Measurements from ENCODE around the gene MTFR1L.

MTFR1L gene

DNA sequence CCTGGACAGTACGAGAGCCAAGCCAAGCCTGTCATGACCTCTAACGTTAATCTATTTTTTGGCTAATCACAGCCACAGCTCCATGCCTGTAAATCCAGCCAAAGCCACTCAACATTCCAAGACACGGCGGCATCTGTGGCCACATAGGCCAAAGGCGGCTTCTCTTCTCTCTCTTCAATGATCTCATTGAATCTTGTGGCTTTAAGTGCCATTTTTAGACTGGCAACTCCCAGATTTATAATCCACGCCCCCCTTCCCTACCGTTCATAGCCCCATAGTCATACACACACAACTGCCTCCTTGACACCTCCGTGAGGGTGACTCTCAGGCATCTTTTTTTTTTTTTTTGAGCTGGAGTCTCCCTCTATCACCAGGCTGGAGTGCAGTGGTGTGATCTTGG is 25.4 kb upstream of the MTFR1L start:
- no peaks in the 10 kb centered on the region for H3K36me3 ChIP-seq
- no peaks in the 10 kb centered on the region for H3K27me3 ChIP-seq
- no peaks in the 10 kb centered on the region for H3K9me3 ChIP-seq
- TF ChIP-seq, protein P1, sequence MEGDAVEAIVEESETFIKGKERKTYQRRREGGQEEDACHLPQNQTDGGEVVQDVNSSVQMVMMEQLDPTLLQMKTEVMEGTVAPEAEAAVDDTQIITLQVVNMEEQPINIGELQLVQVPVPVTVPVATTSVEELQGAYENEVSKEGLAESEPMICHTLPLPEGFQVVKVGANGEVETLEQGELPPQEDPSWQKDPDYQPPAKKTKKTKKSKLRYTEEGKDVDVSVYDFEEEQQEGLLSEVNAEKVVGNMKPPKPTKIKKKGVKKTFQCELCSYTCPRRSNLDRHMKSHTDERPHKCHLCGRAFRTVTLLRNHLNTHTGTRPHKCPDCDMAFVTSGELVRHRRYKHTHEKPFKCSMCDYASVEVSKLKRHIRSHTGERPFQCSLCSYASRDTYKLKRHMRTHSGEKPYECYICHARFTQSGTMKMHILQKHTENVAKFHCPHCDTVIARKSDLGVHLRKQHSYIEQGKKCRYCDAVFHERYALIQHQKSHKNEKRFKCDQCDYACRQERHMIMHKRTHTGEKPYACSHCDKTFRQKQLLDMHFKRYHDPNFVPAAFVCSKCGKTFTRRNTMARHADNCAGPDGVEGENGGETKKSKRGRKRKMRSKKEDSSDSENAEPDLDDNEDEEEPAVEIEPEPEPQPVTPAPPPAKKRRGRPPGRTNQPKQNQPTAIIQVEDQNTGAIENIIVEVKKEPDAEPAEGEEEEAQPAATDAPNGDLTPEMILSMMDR (IDR thresholded peaks at IDR 0.05), result no peak
- no peaks in the 10 kb centered on the region for H3K4me1 ChIP-seq (ENCODE audit: control insufficient read depth in 1 of 2, insufficient read depth in 1 of 2, low read depth in 1 of 2, low read length in 1 of 2)
- no peak overlapping the region for H3K27ac ChIP-seq
- no peak overlapping the region for H3K4me3 ChIP-seq (ENCODE audit: low read depth in 1 of 2, low read length in 1 of 2)

DNA sequence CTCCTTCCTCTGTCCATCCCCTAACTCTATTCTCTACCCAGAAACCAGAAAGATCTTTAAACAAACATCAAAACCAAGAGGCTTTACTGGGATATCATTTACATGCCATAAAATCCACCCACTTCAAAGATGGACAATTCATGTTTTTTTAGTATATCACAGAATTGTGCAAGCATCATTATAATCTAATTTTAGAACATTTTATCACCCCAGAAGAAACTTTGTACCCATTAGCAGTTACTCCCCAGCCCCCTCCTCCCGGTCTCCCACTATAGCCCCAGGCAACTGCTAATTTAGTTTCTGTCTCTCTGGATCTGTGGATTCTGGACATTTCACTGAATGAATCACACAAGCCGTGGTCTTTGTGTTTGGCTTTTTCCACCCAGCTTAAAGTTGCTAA is 24.5 kb upstream of the MTFR1L start:
- Histone ChIP-seq H3K27ac (no peak overlapping the region), H3K36me3 (no peaks in the 10 kb centered on the region), H3K4me1 (ENCODE audit: control insufficient read depth in 1 of 2, insufficient read depth in 1 of 2, low read depth in 1 of 2, low read length in 1 of 2) (peaks cover 3% of the 10 kb centered on the region in 2 experiments), H3K9me3 (no peaks in the 10 kb centered on the region), H3K4me3 (ENCODE audit: low read depth in 1 of 2, low read length in 1 of 2) (no peak overlapping the region), H3K27me3 (no peaks in the 10 kb centered on the region)
- TF ChIP-seq, protein P1 (IDR thresholded peaks at IDR 0.05), result no peak

DNA sequence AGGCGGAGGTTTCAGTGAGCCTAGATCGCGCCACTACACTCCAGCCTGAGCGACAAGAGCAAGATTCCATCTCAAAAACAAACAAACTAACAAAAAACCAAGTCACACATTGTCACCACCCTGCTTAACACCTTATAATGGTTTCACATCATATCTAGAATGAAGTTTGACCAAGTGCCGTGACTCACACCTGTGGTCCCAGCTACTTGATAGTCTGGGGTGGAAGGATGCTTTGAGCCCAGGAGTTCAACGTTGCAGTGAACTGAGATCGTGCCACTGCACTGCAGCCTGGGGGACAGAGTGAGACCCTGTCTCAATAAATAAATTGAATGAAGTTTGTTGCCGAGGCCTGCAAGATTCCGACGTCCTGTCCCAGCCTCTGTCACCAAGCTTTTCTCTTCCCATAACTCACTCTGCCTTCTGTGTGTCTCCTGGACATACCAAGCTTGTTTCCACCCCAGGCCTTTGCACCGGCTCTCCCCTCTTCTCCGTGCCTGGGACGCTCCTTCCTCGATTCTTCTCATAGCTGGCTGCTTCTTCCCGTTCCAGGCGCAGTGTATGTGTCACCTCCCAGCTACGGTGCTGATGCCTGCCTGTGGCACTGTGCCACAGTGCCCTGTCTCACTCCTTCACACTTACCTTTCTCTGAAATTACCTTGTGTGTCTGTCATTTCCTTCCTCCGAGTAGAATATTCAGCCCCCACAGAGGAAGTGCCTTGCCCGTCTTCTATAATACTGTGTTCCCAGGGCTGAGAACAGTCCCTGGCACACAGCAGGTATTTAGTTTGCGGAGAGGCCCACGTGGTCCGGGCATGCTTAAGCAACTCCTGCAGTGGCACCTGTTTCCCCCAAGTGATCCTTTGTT is 23.6 kb upstream of the MTFR1L start:
- peaks cover 7% of the 10 kb centered on the region for H3K27me3 ChIP-seq
- H3K9me3 ChIP-seq, result no peaks in the 10 kb centered on the region
- H3K27ac ChIP-seq, result no peak overlapping the region
- peaks cover 10% of the 10 kb centered on the region in 2 experiments for H3K4me1 ChIP-seq (ENCODE audit: control insufficient read depth in 1 of 2, insufficient read depth in 1 of 2, low read depth in 1 of 2, low read length in 1 of 2)
- H3K4me3 ChIP-seq (ENCODE audit: low read depth in 1 of 2, low read length in 1 of 2), result no peak overlapping the region
- H3K36me3 ChIP-seq, result no peaks in the 10 kb centered on the region
- TF ChIP-seq, protein P1 (IDR thresholded peaks at IDR 0.05), result no peak

DNA sequence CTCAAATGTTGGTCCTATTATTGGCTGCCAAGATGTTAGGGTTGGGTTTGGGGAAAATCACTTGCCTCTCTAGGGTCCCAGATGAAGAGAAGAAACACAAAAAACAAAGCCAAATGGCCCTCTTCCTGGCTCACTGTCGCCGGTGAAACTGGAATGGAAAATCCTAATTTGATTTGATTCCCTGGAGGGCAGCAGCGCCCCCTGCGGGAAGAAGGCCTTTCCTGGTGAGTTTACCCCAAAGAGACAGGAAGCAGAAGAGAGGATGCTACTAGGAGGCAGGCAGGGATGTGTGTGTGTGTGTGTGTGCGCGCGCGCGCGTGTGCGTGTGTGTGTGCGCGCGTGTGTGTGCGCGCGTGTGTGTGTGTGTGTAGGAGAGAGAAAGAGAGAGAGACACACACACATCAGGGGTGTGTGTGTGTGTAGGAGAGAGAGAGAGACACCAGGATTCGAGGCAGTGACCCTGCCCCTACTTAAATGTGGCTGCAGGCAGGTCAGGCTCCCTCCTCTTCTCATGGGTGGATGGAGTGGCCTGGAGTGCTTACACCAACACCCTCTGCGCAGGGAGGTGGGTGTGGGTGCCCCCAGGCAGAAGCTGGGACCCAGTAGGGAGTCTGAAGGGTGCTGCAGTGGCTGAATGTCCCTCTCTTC is 22.8 kb upstream of the MTFR1L start:
- Histone ChIP-seq H3K27me3 (peaks cover 7% of the 10 kb centered on the region), H3K9me3 (no peaks in the 10 kb centered on the region), H3K4me3 (ENCODE audit: low read depth in 1 of 2, low read length in 1 of 2) (no peak overlapping the region), H3K4me1 (ENCODE audit: control insufficient read depth in 1 of 2, insufficient read depth in 1 of 2, low read depth in 1 of 2, low read length in 1 of 2) (peaks cover 10% of the 10 kb centered on the region in 2 experiments), H3K27ac (no peak overlapping the region), H3K36me3 (no peaks in the 10 kb centered on the region)
- TF ChIP-seq, protein P1 (IDR thresholded peaks at IDR 0.05), result no peak

DNA sequence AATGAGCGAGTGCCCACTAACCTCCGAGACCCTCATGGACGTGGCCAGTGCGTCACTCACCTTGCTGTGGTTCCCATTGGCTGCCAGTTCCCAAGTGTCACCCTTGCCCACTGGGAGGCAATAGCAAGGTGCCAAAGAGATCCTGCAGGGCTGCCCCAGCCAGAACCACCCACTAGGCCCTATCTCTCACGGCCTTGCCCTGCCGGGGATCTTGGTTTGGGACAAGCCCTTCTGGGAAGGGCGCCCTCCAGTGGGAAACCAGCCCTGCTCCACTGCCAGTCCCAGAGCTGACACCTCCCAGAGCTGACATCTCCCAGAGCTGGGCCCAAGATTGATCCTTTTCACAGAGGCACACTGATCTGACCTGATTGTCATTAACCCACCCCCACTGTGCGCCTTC is 21.8 kb upstream of the MTFR1L start:
- H3K36me3 ChIP-seq, result no peaks in the 10 kb centered on the region
- TF ChIP-seq, protein P1 (IDR thresholded peaks at IDR 0.05), result no peak
- peaks cover 10% of the 10 kb centered on the region in 2 experiments for H3K4me1 ChIP-seq (ENCODE audit: control insufficient read depth in 1 of 2, insufficient read depth in 1 of 2, low read depth in 1 of 2, low read length in 1 of 2)
- H3K9me3 ChIP-seq, result no peaks in the 10 kb centered on the region
- no peak overlapping the region for H3K4me3 ChIP-seq (ENCODE audit: low read depth in 1 of 2, low read length in 1 of 2)
- H3K27ac ChIP-seq, result no peak overlapping the region
- peaks cover 7% of the 10 kb centered on the region for H3K27me3 ChIP-seq
